NCI-H146 treated with DMSO at 0.1 percent for 48 hours (cell line): ENCODE results near the gene XRCC5.

Experiments
- DNase-seq: peaks from one replicate; lab custom pipeline; 2025; ENCODE audit not compliant: unreplicated experiment; lab: John Stamatoyannopoulos, UW

The XRCC5 gene

DNA sequence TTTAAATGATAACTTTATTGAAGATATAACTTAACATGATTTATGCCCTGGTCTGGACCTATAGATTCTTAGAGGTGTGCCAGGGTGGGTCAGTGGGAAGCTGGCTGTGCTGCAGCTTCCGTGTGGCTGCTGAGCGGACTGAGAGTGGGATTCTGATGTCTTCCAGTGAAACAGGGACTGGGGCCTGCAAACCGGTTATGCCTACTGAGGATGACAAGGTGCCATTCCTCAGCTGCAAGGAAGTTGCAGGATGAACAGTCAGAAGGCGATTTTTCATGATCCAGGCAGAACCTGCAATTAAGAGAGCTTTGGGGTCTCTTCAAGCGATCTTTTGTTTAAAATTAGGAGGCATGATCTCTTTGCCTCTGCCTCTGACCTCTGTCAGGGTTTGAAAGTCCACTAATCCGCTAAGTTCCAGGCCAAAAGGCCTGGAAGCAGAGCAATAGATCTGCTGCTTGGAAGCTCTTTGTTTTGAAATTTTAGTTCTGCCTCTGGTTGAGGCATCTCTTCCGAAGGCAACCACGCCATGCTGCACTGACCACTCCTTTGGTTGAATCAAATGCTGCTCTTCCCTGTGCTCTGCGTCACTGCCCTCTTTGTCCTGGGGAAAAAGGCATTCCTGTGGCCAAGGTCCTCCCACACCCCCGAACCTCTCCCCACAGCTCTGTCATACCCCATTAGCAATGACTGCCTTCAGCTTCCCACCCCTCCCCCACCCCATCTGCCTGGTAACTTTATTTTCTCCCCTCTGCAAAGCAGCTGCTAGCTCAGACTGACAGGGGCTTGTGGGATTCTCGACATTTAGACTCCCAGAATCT, 25.5 kb upstream of the XRCC5 start:
- DNase-seq = no peak

DNA sequence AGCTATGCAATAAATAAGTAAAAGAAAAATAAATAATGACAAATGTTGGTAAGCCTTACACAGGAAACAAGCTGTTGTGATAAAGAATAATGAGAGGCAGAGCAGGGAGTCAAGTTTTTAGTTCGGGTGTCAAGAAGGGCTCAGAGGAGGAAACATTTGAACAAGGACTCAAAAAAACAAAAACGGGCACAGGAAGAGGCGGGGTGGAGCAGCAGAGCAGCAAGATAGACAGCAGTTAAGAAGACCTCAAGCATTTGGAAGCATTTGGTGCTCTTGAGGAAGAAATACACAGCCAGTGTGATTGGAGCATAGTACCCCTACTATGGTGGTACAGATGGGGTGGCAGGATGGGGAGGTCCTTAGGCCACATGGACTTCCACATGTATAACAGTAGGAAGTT, 24.6 kb upstream of the XRCC5 start:
- no peak for DNase-seq

DNA sequence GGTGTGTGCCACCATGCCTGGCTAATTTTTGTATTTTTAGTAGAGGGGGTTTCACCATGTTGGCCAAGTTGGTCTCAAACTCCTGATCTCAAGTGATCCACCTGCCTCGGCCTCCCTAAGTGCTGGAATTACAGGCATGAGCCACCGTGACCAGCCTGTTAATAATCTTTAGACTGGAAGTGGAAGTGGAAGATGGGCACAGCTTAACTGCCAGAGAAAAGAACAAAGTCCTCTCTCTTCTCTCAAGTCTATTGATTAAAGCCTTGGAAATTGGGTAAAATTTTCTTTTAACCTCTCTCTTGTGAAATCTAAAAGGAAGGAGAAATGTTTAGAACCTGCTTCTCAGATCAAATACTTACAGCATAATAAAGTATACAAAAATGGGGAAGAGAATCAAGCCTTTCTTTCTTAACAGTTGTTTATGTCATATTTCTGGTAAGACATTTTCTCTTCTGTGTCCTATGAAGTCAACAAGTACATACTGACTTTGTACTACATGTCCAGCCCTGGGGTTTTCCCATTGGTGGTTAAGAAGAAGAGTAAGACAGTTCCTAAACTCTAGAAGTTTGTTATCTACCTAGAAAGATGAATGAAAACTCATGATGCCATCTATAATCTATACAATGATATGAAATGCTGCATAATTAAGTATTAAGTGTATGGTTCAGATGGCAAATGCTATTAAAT, 22.8 kb upstream of the XRCC5 start:
- no peak for DNase-seq

DNA sequence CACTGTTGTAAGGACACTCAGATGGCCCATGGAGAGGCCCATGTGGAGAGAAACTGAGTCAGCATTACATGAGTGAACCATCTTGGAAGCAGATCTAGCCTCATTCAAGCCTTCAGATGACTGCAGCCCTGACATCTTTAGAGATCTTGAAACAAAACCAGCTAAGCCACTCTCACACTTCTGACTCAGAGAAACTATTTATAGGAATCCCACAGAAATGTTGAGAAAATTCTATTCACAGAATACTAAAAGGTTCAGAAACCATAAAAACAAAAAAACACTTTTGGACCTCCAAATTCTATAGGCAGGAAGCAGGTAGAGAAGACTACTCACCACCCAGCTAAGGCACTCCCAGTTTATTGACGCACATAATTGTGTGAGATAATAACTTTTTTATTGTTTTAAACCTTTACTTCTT, 18.8 kb upstream of the XRCC5 start:
- no peak for DNase-seq

DNA sequence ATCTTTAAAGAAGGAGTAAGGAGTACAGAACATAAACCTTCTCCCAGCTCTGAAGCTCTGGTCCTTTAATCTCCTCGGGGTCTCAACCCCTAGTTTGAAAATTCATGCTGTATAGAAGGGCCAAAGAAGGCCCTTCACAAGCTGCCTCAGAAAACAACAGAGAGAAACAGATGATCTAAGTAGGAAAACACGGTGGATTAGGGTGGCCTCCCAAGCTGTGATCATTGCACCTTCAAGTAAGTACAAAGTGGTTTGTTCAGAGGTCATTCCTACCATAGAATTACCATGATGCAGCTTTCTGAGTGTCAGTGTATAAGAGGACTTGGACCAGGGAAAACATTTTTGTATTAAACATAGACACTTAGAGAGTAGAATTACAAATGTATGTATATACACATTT, 16.5 kb upstream of the XRCC5 start:
- DNase-seq = no peak

DNA sequence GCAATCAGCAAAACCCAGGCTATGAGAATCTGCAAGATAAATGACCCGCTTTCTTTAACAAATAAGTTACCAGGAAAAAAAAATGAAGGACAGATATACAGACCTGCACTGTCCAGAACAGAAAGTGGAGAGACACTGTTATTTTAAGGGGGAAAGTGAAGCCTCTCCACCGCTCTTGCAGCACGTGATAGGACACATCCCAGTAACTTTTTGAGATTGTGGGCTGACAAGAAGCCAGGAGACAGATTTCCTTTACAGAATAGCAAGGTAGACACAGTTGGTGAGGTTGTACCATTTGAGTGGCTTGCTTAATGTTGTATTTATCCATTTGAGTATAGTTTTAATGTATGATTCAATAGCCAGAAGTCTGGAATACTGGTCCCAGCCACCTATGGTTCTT, 14.4 kb upstream of the XRCC5 start:
- no peak for DNase-seq

DNA sequence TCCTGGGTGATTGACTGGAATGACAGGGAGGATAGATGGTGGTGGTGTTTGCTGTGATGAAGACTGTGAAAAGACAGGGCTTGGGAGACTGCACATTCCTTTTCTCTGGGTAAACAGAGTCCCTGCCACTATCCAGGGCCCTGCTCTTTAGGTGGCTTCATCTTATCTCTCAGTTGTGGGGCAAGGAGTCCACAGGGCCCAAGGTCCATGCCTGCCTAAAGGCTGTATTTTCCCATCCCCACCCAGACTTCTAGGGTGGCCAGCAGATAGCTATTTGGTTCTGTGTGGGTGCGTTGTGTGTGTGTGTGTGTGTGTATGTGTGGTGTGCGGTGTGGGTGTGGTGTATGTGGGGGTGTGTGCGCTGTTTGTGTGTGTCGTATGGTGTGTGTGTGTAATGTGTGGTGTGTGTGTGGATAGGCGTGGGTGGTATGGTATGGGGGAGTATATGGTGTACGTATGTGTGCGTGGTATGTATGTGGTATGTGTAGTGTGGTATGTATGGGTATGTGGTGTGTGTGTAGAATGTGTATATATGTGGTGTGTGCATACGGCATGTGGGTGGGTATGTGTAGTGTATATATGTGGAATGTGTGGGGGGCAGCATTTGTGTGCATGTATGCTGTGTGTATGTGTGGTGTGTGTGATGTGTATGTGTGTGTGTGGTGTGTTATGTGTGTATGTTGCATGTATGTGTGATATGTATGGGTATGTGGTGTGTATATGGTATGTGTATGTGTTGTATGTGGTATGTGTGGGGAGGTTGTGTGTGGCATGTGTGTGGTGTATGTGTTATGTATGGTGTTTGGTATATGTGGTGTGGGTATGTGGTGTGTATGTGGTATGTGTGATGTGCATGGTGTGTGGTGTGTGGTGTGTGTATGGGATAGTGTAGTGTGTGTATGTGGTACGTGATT, 10.5 kb upstream of the XRCC5 start:
- no peak for DNase-seq

DNA sequence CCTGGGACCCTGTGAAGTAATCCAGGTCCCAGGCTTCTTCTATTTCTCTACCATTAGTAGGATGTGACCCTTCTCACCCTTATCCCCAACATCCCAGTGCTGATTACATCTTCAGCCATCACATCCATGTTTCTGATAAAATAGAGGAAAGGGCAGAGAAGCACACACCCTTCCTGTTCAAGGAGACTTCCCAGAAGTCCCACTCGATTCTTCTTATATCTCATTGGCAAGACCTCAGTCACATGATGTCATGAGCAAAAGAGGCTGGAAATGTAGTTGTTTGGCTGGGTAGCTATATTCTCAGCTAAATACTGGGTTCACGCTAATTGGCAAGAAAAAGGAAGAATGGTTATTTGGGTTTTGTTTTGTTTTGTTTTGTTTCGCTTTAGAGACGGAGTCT, 8.0 kb upstream of the XRCC5 start:
- DNase-seq = no peak

DNA sequence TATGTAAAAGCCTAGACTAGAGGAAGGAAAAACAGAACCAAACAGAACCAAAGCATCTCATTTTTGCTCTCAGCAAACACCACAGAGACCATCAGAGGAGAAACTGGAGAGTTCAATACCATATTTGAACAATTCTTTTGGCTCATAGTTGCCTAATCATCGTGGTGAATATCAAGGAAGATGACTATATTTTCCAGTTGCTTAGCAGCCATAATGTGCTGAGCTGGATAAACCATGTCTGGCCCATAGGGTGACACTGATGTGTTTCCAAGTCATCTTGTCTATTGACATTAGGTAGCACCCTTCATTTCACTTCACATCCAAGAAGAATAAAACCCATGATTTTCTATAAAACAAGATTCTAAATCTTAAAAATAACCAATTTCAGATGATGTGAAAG, 5.9 kb upstream of the XRCC5 start:
- no peak for DNase-seq

DNA sequence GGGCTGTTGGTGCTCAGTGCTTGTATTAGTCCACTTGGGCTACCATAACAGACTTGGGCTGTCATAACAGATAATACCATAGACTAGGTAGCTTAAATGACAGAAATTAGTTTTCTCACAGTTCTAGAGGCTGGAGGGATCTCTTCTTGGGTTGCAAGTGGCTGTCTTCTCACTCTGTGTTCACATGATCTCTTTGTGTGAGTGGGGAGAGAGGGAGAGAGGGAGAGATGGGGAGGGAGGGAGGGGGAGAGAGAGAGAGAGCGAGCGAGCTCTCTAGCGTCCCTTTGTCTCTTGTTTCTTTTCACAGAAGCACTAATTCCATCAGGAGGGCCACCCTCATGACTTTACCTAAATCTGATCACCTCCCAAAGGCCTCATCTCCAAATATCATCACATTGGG, 4.5 kb upstream of the XRCC5 start:
- DNase-seq = no peak

DNA sequence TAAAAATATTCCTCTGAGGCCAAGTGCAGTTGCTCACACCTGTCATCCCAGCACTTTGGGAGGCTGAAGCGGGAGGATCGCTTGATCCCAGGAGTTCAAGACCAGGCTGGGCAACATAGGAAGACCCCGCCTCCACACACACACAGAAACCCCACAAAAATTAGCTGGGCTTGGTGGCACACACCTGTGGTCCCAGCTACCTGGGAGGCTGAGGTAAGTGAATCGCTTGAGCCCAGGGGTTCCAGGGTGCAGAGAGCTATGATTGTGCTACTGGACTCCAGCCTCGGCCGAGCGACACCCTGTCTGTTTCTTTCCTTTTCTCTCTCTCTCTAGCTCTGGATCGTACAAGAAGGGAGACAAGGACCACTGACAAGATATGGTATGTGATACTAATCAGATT, 1.8 kb upstream of the XRCC5 start:
- DNase-seq = no peak

DNA sequence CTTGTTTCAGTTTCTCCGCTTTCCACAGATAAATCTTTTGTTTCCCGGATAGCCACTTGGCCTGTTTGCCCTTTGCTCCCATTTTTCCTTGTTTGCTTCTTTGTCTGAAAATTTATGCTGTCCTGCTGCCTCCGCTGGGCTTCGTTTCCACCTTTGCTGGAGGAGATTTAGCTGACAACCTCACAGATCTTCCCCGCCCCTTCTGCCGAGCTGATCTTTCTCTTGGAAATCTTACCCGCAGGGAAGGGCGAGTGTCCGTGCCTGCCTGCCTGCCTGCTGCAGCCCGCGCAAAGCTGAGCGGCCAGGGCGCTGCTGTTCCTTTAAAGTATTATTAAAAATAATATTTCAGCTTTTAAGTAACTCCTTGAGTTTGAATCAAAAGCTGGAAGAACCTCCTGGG, 1.4 kb upstream of the XRCC5 start:
- DNase-seq = no peak

DNA sequence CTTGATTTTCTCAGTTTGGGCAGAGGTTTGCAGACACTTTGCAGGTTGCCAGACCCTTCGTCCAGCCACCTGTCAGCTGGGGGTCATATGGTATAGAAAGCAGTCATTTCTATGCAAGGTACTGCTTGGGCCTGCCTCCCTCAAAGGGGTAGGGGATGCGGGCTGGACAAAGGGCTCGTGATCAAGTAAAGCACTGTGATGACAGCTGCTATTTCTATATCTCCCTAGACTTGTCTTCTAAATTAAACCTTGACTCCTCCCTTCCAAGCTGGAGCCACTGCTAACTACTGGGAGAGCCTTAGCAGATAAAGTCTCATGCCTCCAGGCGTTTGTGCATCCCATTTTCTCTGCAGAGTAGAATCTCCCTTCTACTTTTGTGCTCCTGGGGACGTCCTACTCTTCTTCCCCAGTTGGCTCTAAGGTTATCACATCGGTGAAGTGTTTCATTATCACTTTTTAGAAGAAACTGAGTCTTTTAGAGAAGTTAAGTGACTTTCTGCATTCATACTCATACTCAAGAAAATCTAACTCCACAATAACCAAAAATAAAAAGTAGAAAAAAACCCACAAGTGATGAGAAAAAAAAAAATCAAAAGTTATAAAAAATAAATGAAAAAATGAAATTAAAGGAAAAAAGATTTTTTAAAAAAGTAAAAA, 710 bp upstream of the XRCC5 start:
- DNase-seq = no peak

DNA sequence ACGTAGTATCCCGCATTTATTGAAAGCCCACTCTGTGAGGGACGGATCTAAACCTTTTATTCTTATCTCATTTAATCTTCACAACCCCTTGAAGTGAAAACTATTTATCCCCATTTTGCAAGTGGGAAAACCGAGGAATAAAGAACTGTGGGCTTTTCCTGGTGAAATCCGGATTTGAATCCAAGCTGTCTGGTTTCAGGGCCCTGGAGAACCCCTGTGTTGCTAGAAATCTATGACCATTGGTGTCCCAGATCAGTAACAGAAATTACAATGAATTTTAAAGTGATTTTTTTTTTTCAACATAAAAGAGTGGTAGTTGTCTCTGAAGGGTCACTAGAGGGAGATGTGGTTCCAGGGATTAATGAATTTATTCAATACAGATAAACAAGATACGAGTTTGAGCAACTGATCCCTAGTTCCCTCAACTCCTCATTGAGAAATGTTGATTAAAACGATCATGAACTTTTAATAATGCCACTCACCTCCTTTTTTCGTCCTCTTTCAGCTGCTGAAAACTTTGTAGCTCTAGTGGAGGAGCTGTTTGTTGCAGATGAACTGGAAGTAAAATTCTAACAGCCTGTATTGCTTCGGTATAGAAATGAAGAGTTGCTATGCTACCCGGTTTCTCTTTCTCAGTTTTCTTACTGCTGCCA, 940 bp downstream of the XRCC5 start:
- peak; percentile 21 for DNase-seq

DNA sequence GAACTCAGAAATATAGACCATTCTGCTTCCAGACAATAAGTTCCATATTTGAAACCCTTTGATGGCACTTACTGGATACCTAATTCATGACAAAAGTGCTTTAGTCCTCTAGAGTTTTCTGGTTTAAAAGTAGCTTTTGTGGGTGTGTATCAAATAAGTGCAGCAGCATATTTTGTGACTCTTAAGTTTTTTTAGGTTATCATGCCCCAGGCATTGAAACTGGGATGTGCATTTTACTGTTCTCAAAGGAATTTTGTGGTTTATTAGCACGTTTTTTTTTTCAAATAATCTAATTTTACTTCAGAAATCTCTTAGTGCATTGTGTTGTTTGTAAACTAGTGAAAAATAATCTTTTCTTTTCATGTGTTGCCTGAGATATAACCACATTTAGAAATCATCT, 1.5 kb downstream of the XRCC5 start:
- no peak for DNase-seq

DNA sequence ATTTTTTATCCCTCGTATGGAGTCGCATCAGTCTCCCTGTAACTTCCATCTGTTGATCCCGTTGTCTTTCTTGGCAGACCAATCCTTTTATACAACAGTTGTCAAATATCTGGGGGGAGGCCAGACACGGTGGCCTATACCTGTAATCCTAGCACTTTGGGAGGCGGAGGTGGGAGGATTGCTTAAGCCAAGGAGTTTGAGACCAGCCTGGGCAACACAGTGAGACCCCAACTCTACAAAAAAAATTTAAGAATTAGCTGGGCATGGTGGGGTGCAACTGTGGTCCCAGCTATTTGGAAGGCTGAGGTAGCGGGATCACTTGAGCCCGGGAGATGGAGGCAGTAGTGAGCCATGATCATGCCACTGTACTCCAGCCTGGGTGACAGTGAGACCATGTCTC, 2.0 kb downstream of the XRCC5 start:
- DNase-seq = no peak

DNA sequence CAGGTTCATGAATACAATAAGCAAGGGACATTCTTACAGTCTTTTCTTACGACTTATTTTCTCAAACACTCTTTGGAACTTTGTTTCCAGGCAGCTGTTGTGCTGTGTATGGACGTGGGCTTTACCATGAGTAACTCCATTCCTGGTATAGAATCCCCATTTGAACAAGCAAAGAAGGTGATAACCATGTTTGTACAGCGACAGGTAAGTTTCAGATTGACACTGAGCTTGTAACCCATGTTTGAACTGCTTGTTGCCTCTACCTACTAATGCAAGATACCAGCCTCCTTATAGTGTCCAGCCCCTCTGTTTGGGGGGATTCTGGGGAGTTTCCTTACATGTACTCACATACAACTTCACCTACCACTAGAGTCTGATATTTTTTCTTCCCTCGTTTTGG, 3.8 kb downstream of the XRCC5 start:
- no peak for DNase-seq

DNA sequence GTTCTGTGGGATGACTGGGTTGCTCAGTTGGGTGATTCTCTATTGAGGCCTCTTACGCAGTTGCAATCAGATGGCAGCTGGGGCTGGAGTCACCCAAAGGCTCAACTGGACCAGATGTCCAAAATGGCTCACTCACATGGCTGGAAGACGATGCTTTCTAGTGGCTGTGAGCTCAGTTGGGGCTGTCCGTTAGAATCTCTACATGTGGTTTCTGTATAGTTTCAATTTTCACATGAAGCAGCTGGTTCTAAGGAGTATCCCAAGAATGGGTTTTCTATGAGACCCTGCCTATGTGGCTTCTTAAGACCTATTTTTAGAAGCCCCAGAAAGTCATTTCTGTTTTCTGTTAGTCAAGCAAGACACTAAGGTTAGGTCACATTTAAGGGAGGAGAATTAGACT, 4.4 kb downstream of the XRCC5 start:
- no peak for DNase-seq

DNA sequence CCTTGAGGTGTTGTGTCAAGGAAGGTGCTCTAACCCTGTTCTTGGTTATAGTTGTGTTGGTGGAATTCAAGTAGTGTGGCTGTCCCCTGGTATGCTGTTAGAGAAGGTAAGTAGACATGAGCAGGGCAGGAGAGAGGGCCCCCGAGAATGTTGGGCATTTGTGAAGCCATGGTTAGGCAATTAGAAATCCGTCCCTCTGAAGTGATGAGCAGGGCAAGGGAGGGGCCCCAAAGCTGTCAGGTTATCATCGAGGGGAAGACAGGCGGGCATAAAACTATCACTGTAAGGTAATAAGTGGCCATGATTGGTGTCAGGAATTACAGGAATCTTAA, 5.2 kb downstream of the XRCC5 start:
- no peak for DNase-seq

DNA sequence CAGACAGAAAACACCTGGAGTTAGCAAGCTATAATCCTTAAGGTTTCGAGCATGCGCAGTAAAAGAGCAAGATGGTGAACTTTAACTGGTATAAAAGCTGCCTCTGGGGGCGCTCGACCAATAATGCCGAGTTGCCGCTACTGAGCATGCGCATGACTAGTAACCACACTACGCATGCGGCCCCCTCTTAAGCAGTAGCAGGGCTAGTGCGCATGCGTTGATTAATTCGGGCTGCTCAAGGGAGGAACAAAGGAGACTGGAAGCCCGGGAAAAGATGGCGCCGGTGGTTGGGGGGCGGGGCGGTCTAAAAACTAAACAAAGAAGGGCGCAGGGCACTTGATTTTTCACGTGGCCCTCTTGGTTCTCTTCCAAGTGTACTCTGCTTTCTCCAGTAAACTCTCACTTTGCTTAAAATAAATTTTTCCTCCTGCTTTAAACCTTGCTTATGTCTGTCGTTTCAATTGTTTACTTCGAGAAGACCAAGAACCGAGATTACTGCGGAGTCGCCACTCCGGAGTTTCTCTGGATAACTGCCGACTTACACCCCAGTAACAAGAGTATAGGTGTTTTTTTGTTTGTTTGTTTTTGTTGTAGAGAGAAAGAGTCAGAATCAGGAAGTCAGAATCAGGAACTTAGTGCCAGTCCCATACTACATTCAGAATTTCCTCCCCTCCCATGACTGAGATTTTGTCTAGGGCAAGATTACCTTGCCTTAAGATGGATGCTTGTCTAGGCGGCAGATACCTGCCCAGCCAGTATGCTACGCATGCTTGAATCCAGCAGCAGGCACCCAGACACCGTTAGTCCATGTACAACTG, 5.8 kb downstream of the XRCC5 start:
- DNase-seq = peak; percentile 92
